Fibroblast of the aortic adventitia (primary cell): Measurements from ENCODE around the gene KRTAP13-2. TPM values are rescaled to one million over a fixed set of nuclear protein-coding genes. Genes with fewer than 3 reads are reported as not detected.

Experiments used
- DNase-seq: peaks from one replicate; pipeline ENCODE4 v3.0.0-alpha.2; 2010; ENCODE audit warnings: low read depth
- H3K4me3 ChIP-seq: 2 replicates; pipeline ENCODE4 v1.5.1; 2011; ENCODE audit warnings: low read depth, mild to moderate bottlenecking, control low read depth, low read length, moderate library complexity
- total RNA-seq: library from RNA; depleted of rRNA; stranded (reverse); fragments of >200 nt; gene quantifications from 2 replicates; pipeline ENCODE4 v1.2.3, GENCODE V29; 2012; ENCODE audit warnings: low replicate concordance
- TF ChIP-seq, protein P1 (sequence below): IDR thresholded peaks from 2 replicates; pipeline ENCODE4 v1.5.1; 2011; ENCODE audit warnings: mild to moderate bottlenecking, low read length, control low read depth, inconsistent platforms; ENCODE audit not compliant: insufficient read depth

Gene KRTAP13-2
- total RNA-seq, 1 donor, result not detected

DNA sequence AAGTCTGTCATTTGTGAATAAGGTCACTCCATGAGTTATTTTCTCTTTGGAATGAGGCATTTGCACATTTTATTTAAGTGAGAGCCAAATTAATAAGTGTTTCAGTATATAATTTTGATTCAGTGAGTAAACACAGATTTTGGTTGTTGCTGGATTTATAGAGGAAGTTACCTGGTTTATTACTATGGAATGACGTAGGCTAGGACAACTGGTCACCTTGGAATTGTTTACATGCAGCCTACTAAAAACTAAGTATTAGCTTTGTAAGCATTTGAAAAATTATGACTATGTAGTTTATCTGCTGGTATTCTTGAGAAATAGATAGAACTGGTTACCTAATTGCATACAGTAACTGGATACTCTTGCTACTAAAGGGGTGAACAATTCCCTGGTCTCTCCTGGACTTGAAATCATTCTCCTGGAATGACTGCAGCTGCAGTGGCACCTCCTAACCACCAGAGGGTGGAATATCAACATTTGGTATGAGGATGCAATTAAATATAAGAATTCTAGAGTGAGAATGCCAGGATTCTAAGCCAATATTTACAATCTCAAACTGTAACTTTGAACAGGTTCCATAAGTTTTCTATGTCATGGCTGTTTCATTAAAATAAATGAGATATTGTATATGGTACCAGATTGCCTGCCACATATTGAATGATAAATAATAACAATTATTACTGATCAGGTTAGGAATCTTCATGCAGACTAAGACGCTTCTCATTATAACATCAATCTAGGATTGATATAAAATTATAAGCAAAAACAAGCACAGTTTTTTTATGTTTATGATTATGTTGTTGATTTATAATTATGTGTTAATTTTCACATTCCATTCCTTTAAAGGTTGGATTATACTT, 31.1 kb downstream of the KRTAP13-2 start:
- no peak overlapping the region for H3K4me3 ChIP-seq
- DNase-seq, result peak; percentile 22
- TF ChIP-seq, protein P1, sequence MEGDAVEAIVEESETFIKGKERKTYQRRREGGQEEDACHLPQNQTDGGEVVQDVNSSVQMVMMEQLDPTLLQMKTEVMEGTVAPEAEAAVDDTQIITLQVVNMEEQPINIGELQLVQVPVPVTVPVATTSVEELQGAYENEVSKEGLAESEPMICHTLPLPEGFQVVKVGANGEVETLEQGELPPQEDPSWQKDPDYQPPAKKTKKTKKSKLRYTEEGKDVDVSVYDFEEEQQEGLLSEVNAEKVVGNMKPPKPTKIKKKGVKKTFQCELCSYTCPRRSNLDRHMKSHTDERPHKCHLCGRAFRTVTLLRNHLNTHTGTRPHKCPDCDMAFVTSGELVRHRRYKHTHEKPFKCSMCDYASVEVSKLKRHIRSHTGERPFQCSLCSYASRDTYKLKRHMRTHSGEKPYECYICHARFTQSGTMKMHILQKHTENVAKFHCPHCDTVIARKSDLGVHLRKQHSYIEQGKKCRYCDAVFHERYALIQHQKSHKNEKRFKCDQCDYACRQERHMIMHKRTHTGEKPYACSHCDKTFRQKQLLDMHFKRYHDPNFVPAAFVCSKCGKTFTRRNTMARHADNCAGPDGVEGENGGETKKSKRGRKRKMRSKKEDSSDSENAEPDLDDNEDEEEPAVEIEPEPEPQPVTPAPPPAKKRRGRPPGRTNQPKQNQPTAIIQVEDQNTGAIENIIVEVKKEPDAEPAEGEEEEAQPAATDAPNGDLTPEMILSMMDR, result peak; percentile 68

DNA sequence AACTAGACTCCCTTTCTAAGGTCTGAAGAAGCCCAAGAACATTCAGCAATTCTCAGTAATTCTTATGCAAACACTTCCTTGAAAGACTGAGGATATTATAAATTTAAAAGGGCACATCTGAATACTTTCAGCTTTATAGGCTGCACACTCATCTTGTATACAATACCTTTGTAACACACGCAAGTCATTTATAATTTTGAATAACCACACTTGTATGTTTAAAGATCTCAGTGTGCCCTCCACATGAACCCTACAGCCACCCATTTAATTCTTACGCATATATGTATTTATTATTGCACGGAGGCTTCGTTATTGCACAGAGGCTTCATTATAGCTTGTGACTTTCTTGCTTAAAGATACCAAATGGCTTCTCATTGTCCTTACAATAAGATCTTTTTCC, 33.4 kb downstream of the KRTAP13-2 start:
- DNase-seq, result no peak
- TF ChIP-seq, protein P1, result no peak
- H3K4me3 ChIP-seq, result no peak overlapping the region

DNA sequence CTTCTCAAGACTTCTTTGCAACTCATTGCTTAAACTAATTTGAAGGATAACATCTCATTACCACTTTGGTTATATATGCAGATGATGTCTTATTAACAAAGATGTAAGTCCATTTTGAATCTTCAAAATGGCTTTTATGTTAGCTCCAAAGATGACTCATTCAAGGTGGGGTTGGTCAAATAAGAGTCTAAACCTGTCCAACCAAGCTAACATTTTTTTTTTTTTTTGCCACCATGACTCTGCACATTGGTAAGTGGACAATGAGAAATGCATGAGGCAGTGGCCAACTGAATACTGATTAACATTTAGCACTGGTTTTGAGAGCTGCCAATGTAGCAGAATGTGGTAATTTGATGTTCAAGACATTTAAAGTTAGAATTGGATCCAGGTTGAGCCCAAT, 34.3 kb downstream of the KRTAP13-2 start:
- no peak overlapping the region for H3K4me3 ChIP-seq
- no peak for DNase-seq
- TF ChIP-seq, protein P1, result no peak

DNA sequence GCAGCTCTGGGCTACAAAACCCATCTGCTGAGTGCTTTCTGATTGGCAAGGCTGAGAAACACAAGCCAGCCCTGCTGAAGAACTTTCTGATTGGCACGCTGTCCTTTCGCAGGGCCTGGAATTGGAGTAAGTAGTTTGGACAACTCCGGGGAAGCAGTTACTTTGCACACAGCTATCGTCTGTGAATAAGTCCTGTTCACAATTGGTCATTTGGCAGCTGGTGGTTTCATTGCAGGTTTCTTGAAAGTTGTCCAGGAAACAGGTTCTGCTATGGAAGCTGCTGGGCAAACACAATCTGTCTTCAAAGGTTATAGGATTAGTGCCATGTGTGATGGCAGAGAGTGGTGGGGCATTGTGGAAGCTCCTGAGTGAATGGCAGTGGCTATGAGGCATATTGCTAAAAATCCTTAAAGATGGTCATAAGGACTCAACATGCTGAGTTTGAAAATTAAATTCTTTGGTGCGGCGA, 34.8 kb downstream of the KRTAP13-2 start, which contains the start of gene KRTAP27-1:
KRTAP27-1 (minus strand) TSS at position 419 of the 469 bp plus-strand sequence; CDS start at position 393, 26 bp downstream.
- DNase-seq, result no peak
- TF ChIP-seq, protein P1, result no peak
- no peak within 1 kb of the TSS for H3K4me3 ChIP-seq

DNA sequence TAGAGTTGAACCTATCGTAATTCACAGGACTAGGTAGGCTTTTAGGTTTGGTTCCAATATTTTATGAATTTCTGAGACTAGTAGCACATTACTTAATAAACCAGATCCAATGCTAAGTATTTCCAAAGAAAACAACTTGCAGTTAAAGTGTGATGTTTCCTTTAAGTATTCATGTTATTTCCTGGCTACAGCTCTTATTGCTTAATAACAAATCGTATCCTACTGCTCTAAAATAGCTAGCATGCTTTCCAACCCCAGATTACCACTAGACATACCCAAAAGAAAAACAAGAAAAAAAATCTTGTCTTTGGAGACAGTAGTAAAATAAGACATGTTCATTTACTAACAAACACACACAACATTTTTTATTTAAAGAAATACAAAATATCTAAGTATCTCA, 35.5 kb downstream of the KRTAP13-2 start:
- DNase-seq, result no peak

DNA sequence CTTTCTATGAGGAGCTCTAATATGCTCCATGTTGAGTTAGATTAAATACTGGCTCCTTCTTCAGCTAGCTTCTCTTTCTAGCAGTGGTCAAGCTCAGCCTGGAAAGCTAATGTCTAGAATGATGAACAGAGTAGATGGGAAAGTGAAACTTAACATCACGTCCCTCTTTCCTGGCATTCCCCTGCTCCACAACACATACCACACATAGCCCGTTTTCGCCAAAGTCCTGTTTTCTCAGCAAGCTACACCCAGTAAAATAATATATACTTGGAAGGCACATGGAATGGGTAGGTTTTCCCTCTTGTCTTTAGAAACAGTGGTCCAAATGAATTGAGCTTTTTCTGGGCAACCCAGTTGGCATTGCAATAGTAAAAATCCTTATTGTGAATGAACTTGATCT, 38.3 kb downstream of the KRTAP13-2 start:
- TF ChIP-seq, protein P1, result no peak
- no peak for DNase-seq
- no peak overlapping the region for H3K4me3 ChIP-seq

More for the DNA sequence above, 35.5 kb downstream of the KRTAP13-2 start:
- H3K4me3 ChIP-seq, result no peak overlapping the region
- TF ChIP-seq, protein P1, result no peak
